Measurements from ENCODE around the gene ANK3. TPM values are rescaled to one million over a fixed set of nuclear protein-coding genes. Genes with fewer than 3 reads are reported as not detected.

ANK3 gene
- total RNA-seq, 1 donor from 2014 or later: 35.1 TPM

- Mint-ChIP-seq H3K4me1 (ENCODE audit: low read depth) (peaks cover 46% of the 10 kb centered on the region), H3K4me3 (ENCODE audit: unreplicated experiment) (no peak overlapping the region), H3K36me3 (ENCODE audit: low read depth) (no peaks in the 10 kb centered on the region), H3K9me3 (ENCODE audit: low read depth) (no peaks in the 10 kb centered on the region), H3K27ac (ENCODE audit: unreplicated experiment) (no peak overlapping the region), H3K27me3 (ENCODE audit: low read depth) (no peaks in the 10 kb centered on the region)
- TF ChIP-seq CTCF (IDR thresholded peaks at IDR 0.05): no peak
- DNase-seq (ENCODE audit: low spot score): no peak
Observed at GRCh38 chr10:60419249-60419648, 29.6 kb upstream of the ANK3 start.

GRCh38 chr10:60417901-60418300, 28.2 kb upstream of the ANK3 start:
- H3K4me3 Mint-ChIP-seq (ENCODE audit: unreplicated experiment): no peak overlapping the region
- H3K4me1 Mint-ChIP-seq (ENCODE audit: low read depth): peaks cover 41% of the 10 kb centered on the region
- H3K9me3 Mint-ChIP-seq (ENCODE audit: low read depth): no peaks in the 10 kb centered on the region
- no peak for TF ChIP-seq CTCF (IDR thresholded peaks at IDR 0.05)
- H3K36me3 Mint-ChIP-seq (ENCODE audit: low read depth): no peaks in the 10 kb centered on the region
- H3K27ac Mint-ChIP-seq (ENCODE audit: unreplicated experiment): no peak overlapping the region
- no peak for DNase-seq (ENCODE audit: low spot score)
- H3K27me3 Mint-ChIP-seq (ENCODE audit: low read depth): no peaks in the 10 kb centered on the region

GRCh38 chr10:60417024-60417423, 27.3 kb upstream of the ANK3 start:
- Mint-ChIP-seq H3K36me3 (ENCODE audit: low read depth) (no peaks in the 10 kb centered on the region), H3K4me3 (ENCODE audit: unreplicated experiment) (no peak overlapping the region), H3K9me3 (ENCODE audit: low read depth) (no peaks in the 10 kb centered on the region), H3K27ac (ENCODE audit: unreplicated experiment) (no peak overlapping the region), H3K27me3 (ENCODE audit: low read depth) (no peaks in the 10 kb centered on the region), H3K4me1 (ENCODE audit: low read depth) (peaks cover 41% of the 10 kb centered on the region)
- no peak for DNase-seq (ENCODE audit: low spot score)
- no peak for TF ChIP-seq CTCF (IDR thresholded peaks at IDR 0.05)

GRCh38 chr10:60414877-60415585, 25.4 kb upstream of the ANK3 start:
- no peaks in the 10 kb centered on the region for H3K27me3 Mint-ChIP-seq (ENCODE audit: low read depth)
- H3K27ac Mint-ChIP-seq (ENCODE audit: unreplicated experiment): peak overlapping the region; percentile 94
- H3K4me3 Mint-ChIP-seq (ENCODE audit: unreplicated experiment): peak overlapping the region; percentile 46
- H3K36me3 Mint-ChIP-seq (ENCODE audit: low read depth): no peaks in the 10 kb centered on the region
- H3K9me3 Mint-ChIP-seq (ENCODE audit: low read depth): no peaks in the 10 kb centered on the region
- DNase-seq (ENCODE audit: low spot score): no peak
- H3K4me1 Mint-ChIP-seq (ENCODE audit: low read depth): peaks cover 51% of the 10 kb centered on the region
- TF ChIP-seq CTCF (IDR thresholded peaks at IDR 0.05): no peak

- no peaks in the 10 kb centered on the region for H3K36me3 Mint-ChIP-seq (ENCODE audit: low read depth)
- H3K4me3 Mint-ChIP-seq (ENCODE audit: unreplicated experiment): no peak overlapping the region
- peaks cover 56% of the 10 kb centered on the region for H3K4me1 Mint-ChIP-seq (ENCODE audit: low read depth)
- no peaks in the 10 kb centered on the region for H3K27me3 Mint-ChIP-seq (ENCODE audit: low read depth)
- peak overlapping the region; percentile 94 for H3K27ac Mint-ChIP-seq (ENCODE audit: unreplicated experiment)
- no peak for DNase-seq (ENCODE audit: low spot score)
- H3K9me3 Mint-ChIP-seq (ENCODE audit: low read depth): no peaks in the 10 kb centered on the region
- peak; percentile 24 for TF ChIP-seq CTCF (IDR thresholded peaks at IDR 0.05)
Observed at GRCh38 chr10:60414111-60414510, 24.4 kb upstream of the ANK3 start.
